Endothelial cell of umbilical vein (primary cell): Measurements from ENCODE around the gene PDLIM1. TPM values are rescaled to one million over a fixed set of nuclear protein-coding genes. Genes with fewer than 3 reads are reported as not detected.

Experiments used
- BruUV-seq: library from RNA; stranded (reverse); fragments of 400-500 nt; replicated peaks from 2 replicates; lab custom pipeline; 2021; lab: Mats Ljungman, UMichigan
- CTCF ChIA-PET: fragments of 300-600, 350-600 bp; sonication (Branson Sonifier 250); formaldehyde crosslinking; loops from one replicate; lab custom pipeline; 2021; ENCODE audit warnings: antibody characterized with exemption, inconsistent platforms; lab: Charles Lee
- POLR2A ChIA-PET: fragments of 300-600, 350-600 bp; sonication (Branson Sonifier 250); formaldehyde crosslinking; loops from one replicate; lab custom pipeline; 2021; ENCODE audit warnings: antibody characterized with exemption, inconsistent platforms; lab: Charles Lee
- DNase-seq: peaks from one replicate; pipeline ENCODE4 v3.0.0-alpha.2; 2011; ENCODE audit warnings: low read depth, low spot score
- FAIRE-seq: peaks from 2 replicates; lab custom pipeline; 2011; peaks lifted over from hg19 to GRCh38; lab: Jason Lieb, UNC
- H2AFZ ChIP-seq: 2 replicates; pipeline ENCODE4 v1.6.0; 2012; ENCODE audit warnings: low read depth, low read length, control low read depth, inconsistent platforms
- H3K27ac ChIP-seq: 2 replicates; pipeline ENCODE4 v1.5.1; 2011; ENCODE audit warnings: low read depth, mild to moderate bottlenecking, control low read depth, low read length, moderate library complexity; ENCODE audit not compliant: insufficient read depth
- H3K27me3 ChIP-seq, 2 experiments: 2 replicates each; pipeline versions ENCODE4 v1.6.0 to v1.6.1; 2011; ENCODE audit warnings: low read length in 2 of 2, mixed read lengths in 1 of 2; ENCODE audit not compliant: control insufficient read depth in 2 of 2, insufficient read depth in 2 of 2
- H3K36me3 ChIP-seq, 2 experiments: 2 replicates in 1 of 2; 3 replicates in 1 of 2; pipeline ENCODE4 v1.5.1; 2011; ENCODE audit warnings: low read length in 2 of 2, mild to moderate bottlenecking in 1 of 2, moderate library complexity in 1 of 2; ENCODE audit not compliant: control insufficient read depth in 2 of 2, insufficient read depth in 2 of 2; ENCODE audit errors: extremely low read depth in 1 of 2
- H3K4me1 ChIP-seq: 3 replicates; pipeline ENCODE4 v1.5.1; 2011; ENCODE audit warnings: mild to moderate bottlenecking, low read length; ENCODE audit not compliant: control insufficient read depth, insufficient read depth; ENCODE audit errors: extremely low read depth
- H3K4me2 ChIP-seq: 2 replicates; pipeline ENCODE4 v1.6.1; 2011; ENCODE audit warnings: low read length, control low read depth, mixed read lengths; ENCODE audit not compliant: insufficient read depth
- H3K4me3 ChIP-seq, 3 experiments: fragments of 200-600 bp in 1 of 3; sonication (generic), shearing (Covaris generic) in 1 of 3; replicated peaks in 1 of 3; 2 replicates each; pipeline ENCODE4 v1.5.1; 2011 to 2016; ENCODE audit warnings: control low read depth in 3 of 3, low read length in 3 of 3, mild to moderate bottlenecking in 2 of 3, inconsistent platforms in 1 of 3, low read depth in 1 of 3, moderate library complexity in 1 of 3; ENCODE audit not compliant: insufficient read depth in 1 of 3
- H3K79me2 ChIP-seq: 2 replicates; pipeline ENCODE4 v1.6.0; 2012; ENCODE audit warnings: low read length, inconsistent platforms; ENCODE audit not compliant: control insufficient read depth, insufficient read depth
- H3K9ac ChIP-seq: replicated peaks from 2 replicates; pipeline ENCODE3; 2011; ENCODE audit warnings: low read length, control low read depth; ENCODE audit not compliant: insufficient read depth; ENCODE audit errors: extremely low read depth
- H3K9me1 ChIP-seq: replicated peaks from 3 replicates; pipeline ENCODE4 v1.6.0; 2011; ENCODE audit warnings: mild to moderate bottlenecking, low read length; ENCODE audit not compliant: control insufficient read depth, insufficient read depth; ENCODE audit errors: extremely low read depth
- H3K9me3 ChIP-seq: replicated peaks from 2 replicates; pipeline ENCODE4 v1.5.1; 2012; ENCODE audit warnings: low read length, inconsistent platforms; ENCODE audit not compliant: control insufficient read depth, insufficient read depth
- H4K20me1 ChIP-seq: replicated peaks from 2 replicates; pipeline ENCODE3; 2011; ENCODE audit warnings: mild to moderate bottlenecking, low read length; ENCODE audit not compliant: control insufficient read depth, insufficient read depth; ENCODE audit errors: extremely low read depth
- EZH2 ChIP-seq: IDR thresholded peaks from 2 replicates; pipeline ENCODE4 v1.6.1; 2012; ENCODE audit warnings: borderline replicate concordance, low read depth, mild to moderate bottlenecking, moderate library complexity, low read length, inconsistent platforms; ENCODE audit not compliant: severe bottlenecking
- FOS ChIP-seq: IDR thresholded peaks from 2 replicates; pipeline ENCODE4 v1.6.1; 2011; ENCODE audit warnings: mild to moderate bottlenecking, low read length, moderate library complexity, borderline replicate concordance; ENCODE audit not compliant: insufficient read depth
- JUN ChIP-seq: IDR thresholded peaks from 2 replicates; pipeline ENCODE4 v1.6.1; 2011; ENCODE audit warnings: borderline replicate concordance, low read depth; ENCODE audit not compliant: insufficient read length, insufficient read depth
- POLR2A ChIP-seq: IDR thresholded peaks from 2 replicates; pipeline ENCODE4 v1.6.1; 2012; ENCODE audit warnings: low read depth, mild to moderate bottlenecking, control low read depth, low read length
- POLR2AphosphoS5 ChIP-seq: IDR thresholded peaks from 2 replicates; pipeline ENCODE4 v1.6.1; 2012; ENCODE audit warnings: low read depth, mild to moderate bottlenecking, control low read depth, low read length, moderate library complexity; ENCODE audit not compliant: insufficient read depth
- dilution Hi-C: fragments of 300-500 bp; cut with MboI; formaldehyde crosslinking; loops from one replicate; pipeline ENCODE4 v1.15.0; 2019; ENCODE audit warnings: low sequenced_read_pairs; ENCODE audit not compliant: extremely low pct_ligation_motif_present
- intact Hi-C: fragments of 100-400 bp; cut with micrococcal nuclease; formaldehyde crosslinking; loops from one replicate; pipeline ENCODE4 v1.10.0; 2022
- polyA plus RNA-seq, 4 experiments: library from polyadenylated mRNA; depleted of rRNA in 3 of 4; stranded (reverse) in 3 of 4; unstranded in 1 of 4; fragments of >200 nt; gene quantifications; 2 replicates each; pipeline versions ENCODE4 v1.2.1 to v1.2.3, GENCODE V29; 2011 to 2012; ENCODE audit warnings: missing spikeins in 1 of 4
- total RNA-seq: library from RNA; stranded (reverse); gene quantifications from 2 replicates; pipeline ENCODE4 v1.2.3, GENCODE V29; 2021

PDLIM1 gene
- total and polyA plus RNA-seq, 2 donors (not counting 3 experiments of a cell fraction or from before 2014, with no cell fraction given), result 91.1 to 122 TPM

- peak overlapping the region; percentile 23 for H2AFZ ChIP-seq
- FAIRE-seq, result peak; percentile 96
Observed at GRCh38 chr10:95273393-95274312, 17.1 kb downstream of the PDLIM1 start.

GRCh38 chr10:95268438-95268837 lies 22.4 kb downstream of the PDLIM1 start:
- peaks cover 35% of the 10 kb centered on the region for H3K4me1 ChIP-seq
- POLR2A ChIA-PET, result no interaction called here
- no peak overlapping the region for H3K4me3 ChIP-seq
- FAIRE-seq, result peak; percentile 83
- peaks cover 0 to 7% of the 10 kb centered on the region in 2 experiments for H3K36me3 ChIP-seq
- peak overlapping the region; percentile 21 for H2AFZ ChIP-seq
- H3K79me2 ChIP-seq, result peaks cover 4% of the 10 kb centered on the region
- peak overlapping the region; percentile 54 for H3K9ac ChIP-seq
- no peaks in the 10 kb centered on the region for H3K27me3 ChIP-seq
- intact Hi-C loops, result no loop called here
- CTCF ChIA-PET, result interaction anchor here (0.7 to 2.0 kb wide), 9 partner anchors 8 to 333 kb away, joined by 3 to 6 read pairs (median 3); no protein-coding TSS in a partner anchor
- H3K27ac ChIP-seq, result peak overlapping the region; percentile 74
- H3K9me3 ChIP-seq, result no peaks in the 10 kb centered on the region
- peak; percentile 97 for DNase-seq
- TF ChIP-seq POLR2A, result no peak
- peak; percentile 33 for TF ChIP-seq JUN
- no TSS peak for BruUV-seq
- peak overlapping the region; percentile 9 for H3K4me2 ChIP-seq
- no peaks in the 10 kb centered on the region for H3K9me1 ChIP-seq
- dilution Hi-C loops, result no loop called here
- no peaks in the 10 kb centered on the region for H4K20me1 ChIP-seq

More at GRCh38 chr10:95273393-95274312, 17.1 kb downstream of the PDLIM1 start:
- Histone ChIP-seq H3K4me2 (peak overlapping the region; percentile 78), H3K4me3 (peak overlapping the region in 1 of 3 experiments; percentile 23), H3K36me3 (no peaks in the 10 kb centered on the region), H3K27ac (peak overlapping the region; percentile 76), H3K9me3 (no peaks in the 10 kb centered on the region), H3K9me1 (no peaks in the 10 kb centered on the region), H3K9ac (peak overlapping the region; percentile 44), H4K20me1 (no peaks in the 10 kb centered on the region), H3K79me2 (peaks cover 44% of the 10 kb centered on the region), H3K4me1 (peaks cover 22% of the 10 kb centered on the region), H3K27me3 (no peaks in the 10 kb centered on the region)
- CTCF ChIA-PET, result interaction anchor here (0.7 to 3.1 kb wide), 7 partner anchors 9 to 91 kb away, joined by 3 to 13 read pairs (median 3); no protein-coding TSS in a partner anchor
- dilution Hi-C loops, result no loop called here
- intact Hi-C loops, result loop anchor here (1.0 to 2.0 kb wide), 2 partner anchors 15 to 90 kb away; no protein-coding TSS in a partner anchor
- peak; percentile 89 for DNase-seq
- BruUV-seq, result no TSS peak
- TF ChIP-seq EZH2 (no peak), JUN (peak; percentile 43), FOS (peak; percentile 82), POLR2AphosphoS5 (peak; percentile 38)
- POLR2A ChIA-PET, result interaction anchor here (1.2 kb wide), 1 partner anchor 10 kb away, joined by 3 read pairs; no protein-coding TSS in a partner anchor
